ENCODE results near the gene RAD50.
"Not testable (repeated sequence)": the region's sequence is repeated elsewhere in the genome, so short reads cannot be mapped to it uniquely, and the experiment has no call there.

The RAD50 gene

DNA sequence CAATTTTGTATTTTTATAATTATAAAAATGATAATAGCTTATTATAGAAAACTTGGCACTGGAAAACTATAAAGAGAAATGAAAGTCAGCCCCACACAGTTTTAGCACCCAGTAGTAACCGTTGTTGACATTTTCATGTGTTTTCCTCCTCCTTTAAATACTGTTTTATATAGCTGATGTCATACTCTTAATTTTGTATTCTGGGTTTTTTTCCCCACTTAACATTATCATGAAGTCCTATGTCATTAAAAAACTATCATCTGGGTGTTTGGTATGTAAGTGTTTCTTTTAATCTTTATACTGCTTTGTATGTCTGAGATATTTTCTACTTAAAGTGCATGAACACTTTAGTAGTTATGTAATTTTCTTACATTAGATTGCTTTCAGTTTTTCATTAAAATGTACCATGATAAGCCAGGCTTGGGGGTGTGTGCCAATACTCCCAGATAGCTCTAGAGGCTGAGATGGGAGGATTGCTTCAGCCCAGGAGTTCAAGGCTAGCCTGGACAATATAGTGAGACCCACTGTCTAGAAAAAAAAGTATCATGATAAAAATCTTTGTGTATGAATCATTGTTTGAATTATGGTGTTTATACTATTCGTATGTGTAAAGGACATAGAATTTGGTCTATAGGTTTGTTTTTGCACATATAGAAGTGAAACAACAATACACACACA is 2.7 kb downstream of the RAD50 start:
- DNase-seq = no peak

DNA sequence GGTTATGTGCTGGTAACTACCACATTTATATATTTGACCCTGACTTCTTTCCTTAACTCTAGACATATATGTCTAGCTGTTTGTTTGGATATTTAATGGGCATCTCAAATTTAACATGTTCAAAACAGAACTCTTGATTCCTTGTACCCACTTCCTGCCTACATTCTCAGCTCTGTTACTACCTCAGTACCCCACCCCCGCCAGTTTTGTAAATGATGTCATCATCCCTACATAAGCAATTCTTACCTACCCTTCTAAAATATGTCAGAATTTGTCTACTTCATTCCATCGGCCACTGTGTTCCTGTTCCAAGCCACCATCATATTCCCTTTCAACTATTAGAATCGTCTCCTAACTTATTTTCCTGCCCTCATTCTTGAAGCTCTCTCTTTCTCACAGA is 4.8 kb downstream of the RAD50 start:
- DNase-seq = no peak

DNA sequence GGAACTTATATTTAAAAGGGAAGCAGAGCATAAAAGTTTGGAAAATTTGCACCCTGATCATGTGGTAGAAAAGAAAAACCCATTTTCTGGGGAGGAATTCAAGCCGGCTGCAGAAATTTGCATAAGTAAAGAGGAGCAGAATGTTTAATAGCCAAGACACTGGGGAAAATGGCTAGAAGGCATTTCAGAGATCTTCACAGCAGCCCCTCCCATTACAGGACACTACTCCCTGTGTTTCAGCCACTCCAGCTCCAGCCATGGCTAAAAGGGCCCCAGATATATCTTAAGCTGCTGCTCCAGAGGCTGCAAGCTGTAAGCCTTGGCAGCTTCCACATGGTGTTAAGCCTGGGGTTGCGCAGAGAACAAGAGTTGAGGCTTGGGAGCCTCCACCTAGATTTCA is 7.8 kb downstream of the RAD50 start:
- not testable (repeated sequence) for DNase-seq

GRCh38 chr5:132566657-132567056 is 9.9 kb downstream of the RAD50 start:
- DNase-seq = no peak

GRCh38 chr5:132576123-132576522 is 19.3 kb downstream of the RAD50 start:
- no peak for DNase-seq

DNA sequence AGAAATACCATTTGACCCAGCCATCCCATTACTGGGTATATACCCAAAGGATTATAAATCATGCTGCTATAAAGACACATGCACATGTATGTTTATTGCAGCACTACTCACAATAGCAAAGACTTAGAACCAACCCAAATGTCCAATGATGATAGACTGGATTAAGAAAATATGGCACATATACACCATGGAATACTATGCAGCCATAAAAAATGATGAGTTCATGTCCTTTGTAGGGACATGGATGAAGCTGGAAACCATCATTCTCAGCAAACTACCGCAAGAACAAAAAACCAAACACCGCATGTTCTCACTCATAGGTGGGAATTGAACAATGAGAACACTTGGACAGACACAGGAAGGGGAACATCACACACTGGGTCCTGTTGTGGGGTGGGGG is 27.8 kb downstream of the RAD50 start:
- DNase-seq = not testable (repeated sequence)

GRCh38 chr5:132586063-132586462 is 29.3 kb downstream of the RAD50 start:
- no peak for DNase-seq

GRCh38 chr5:132589467-132589866 is 32.7 kb downstream of the RAD50 start:
- no peak for DNase-seq

DNA sequence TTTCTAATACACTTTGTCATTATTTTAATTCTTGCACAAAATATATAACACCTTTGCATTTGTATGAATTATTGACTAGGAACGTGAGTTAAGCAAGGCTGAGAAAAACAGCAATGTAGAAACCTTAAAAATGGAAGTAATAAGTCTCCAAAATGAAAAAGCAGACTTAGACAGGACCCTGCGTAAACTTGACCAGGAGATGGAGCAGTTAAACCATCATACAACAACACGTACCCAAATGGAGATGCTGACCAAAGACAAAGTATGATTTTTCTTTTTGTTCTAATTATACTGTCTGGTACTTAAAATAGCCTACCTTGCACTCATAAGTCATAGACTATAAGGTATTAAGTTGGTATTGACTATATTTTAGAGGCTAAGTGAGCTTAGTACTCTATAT is 34.4 kb downstream of the RAD50 start:
- no peak for DNase-seq

- DNase-seq = no peak
These were observed 35.7 kb downstream of the RAD50 start for GRCh38 chr5:132592521-132592920.

GRCh38 chr5:132594170-132594569 is 37.4 kb downstream of the RAD50 start:
- DNase-seq = no peak

DNA sequence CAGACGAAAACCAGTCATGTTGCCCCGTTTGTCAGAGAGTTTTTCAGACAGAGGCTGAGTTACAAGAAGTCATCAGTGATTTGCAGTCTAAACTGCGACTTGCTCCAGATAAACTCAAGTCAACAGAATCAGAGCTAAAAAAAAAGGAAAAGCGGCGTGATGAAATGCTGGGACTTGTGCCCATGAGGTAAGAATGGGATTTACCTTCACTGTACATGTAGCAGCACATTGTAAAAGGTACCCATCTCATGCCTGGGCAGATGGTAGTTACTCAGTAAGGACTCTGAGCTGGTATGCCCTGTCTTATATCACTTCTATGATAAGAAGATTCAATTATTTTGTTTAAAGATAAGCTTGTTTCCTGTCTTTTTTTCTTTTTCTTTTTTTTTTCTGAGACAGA is 38.8 kb downstream of the RAD50 start:
- DNase-seq = no peak

DNA sequence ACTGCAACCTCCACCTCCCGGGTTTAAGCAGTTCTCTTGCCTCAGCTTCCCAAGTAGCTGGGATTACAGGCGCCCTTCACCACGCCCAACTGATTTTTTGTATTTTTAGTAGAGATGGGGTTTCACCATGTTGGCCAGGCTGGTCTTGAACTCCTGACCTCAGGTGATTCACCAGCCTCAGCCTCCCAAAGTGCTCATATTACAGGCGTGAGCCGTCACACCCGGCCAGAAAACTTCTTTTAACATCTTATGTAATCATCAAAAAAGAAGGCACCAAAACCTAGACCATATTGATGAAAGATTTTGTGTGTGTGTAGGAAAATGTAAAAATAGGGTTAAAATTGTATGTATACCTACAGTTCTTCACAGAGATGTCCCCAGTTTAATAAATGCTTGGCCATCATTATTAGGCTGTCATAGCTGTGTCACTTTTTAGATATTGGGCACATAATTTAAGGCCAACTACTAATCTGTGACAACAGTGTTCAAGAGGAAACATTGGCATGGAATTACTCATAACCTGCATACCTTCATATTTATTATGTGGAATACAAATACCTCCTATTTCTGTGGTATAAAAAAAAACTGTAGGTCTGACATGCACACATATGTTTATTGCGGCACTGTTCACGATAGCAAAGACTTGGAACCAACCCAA is 44.4 kb downstream of the RAD50 start:
- no peak for DNase-seq

DNA sequence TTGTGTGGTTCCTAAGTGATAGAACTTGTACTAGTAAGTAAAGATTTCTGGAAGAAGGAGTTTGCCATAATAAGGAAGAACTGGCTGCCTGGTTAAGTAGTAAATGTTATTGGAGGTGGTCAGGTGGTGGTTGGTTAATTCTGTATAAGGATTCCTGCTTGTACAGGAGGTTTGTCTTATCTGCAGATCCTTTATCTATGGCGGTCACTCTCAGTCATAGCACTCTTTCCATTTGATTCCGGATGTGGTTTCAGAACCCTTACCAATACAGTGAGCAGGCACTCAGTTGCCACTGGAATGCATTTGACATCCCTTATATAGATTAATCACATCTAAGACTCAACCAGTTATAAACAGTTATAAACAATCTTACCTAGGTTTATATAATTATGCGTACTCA is 50.3 kb downstream of the RAD50 start:
- DNase-seq = no peak

GRCh38 chr5:132608107-132608506 is 51.3 kb downstream of the RAD50 start:
- no peak for DNase-seq

DNA sequence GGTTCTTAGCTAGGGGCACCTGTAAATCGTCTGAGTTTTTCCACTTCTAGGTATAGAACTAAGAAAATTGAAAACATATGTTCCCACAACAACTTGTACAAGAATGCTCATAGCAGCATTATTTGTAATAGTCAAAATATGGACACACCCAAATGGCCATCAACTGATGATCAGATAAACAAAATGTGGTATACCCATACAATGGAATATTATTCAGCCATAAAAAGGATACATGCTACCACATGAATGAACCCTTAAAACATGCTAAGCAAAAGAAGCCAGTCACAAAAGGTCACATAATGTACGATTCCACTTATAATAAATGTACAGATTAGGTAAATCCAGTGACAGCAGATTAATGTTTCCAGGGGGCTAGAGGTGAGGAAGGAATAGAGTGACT is 55.2 kb downstream of the RAD50 start:
- DNase-seq = no peak

DNA sequence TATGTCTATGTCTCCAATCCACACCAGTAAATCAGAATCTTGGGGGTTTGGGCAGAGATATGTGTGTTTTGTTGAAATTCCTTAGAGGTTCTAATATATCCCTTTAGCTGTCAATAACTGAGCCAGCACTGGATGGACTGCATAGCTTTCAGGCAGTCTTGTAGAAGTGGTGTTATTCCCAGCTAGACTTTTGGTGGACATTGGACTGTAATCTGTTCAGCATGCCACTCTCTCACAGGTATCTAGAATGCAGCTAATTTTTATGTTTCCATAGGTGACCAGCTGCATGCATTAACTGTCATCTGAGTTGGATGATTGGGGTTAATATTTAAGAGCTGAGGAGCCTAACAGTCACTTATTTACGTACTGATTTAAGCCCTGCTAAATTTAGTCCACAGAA is 56.1 kb downstream of the RAD50 start:
- no peak for DNase-seq

DNA sequence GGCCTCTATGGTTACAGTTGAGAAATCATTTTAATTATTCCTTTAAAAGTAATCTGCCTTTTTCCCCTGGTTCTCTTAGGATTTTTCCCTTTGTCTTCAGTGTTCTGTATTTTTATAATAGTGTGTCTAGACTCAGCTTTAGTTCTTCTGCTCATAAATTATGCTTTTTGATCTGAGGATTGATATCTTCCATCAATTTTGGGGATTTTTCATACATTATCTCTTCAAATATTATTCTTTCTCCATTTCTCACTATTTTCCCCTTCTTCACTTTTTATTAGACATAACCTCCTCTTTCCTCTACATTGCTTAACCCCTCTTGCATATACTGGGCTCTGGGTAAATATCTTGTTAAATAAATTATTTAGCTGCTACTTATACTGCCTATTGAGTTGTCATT is 64.9 kb downstream of the RAD50 start:
- DNase-seq = no peak

- DNase-seq = no peak
These were observed 65.8 kb downstream of the RAD50 start for GRCh38 chr5:132622608-132623007.

- no peak for DNase-seq
These were observed 70.7 kb downstream of the RAD50 start for GRCh38 chr5:132627470-132627869.

DNA sequence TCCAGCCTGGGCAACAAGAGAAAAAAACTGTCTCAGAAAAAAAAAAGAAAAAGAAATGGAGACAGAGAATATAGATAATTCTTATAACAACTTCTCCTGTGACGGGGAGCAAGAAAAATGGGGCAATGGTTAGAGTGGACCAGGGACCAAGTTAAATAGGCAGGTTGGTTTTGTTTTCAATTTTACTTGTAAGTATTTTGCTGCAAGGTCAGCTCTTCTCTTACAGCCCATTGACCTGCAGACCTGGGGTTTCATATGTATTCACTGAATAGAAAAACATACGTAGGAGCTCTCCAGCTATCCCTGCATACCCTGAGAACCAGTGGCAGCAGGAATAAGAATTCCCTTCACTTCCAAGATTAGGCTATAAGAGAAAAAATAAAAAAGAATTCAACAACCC is 72.0 kb downstream of the RAD50 start:
- DNase-seq = no peak

- DNase-seq = no peak
These were observed 72.6 kb downstream of the RAD50 start for GRCh38 chr5:132629230-132629944.

DNA sequence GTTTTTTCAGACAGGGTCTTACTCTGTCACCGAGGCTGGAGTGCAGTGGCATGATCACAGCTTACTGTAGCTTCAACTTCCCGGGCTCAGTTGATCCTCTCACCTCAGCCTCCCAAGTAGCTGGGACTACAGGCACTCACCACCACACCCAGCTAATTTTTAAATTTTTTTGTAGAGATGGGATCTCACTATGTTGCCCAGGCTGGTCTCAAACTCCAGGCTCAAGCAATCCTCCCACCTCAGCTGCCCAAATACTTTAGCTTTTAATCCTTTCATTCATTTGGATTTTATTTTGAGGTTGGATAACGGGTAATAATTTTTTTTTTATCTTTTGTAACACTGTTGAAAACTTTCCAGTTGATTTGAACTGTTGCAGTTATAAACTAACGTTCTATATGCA is 76.8 kb downstream of the RAD50 start:
- not testable (repeated sequence) for DNase-seq

DNA sequence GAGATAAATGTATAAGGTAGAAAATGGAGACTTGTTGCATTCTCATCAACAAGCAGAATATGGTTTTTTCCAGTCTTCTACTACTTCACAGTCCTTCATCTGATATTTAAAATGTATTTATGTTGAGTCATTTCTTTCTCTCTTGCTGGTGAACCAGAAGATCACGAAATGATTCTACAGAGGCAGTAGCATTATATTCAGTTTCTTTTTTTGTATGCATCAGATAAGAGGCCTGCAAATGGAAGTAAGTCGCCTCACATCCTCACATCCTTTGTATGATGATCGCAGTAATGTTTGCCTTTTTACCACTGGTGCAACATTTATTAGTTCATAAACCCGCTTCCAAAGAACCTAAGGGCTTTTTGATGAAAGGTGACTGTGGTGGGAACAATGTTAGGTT is 79.1 kb downstream of the RAD50 start:
- DNase-seq = no peak

Measured in NCI-H2081 treated with DMSO at 0.1 percent for 48 hours (cell line).